ENCODE data around the gene PPP1CC.

DNA sequence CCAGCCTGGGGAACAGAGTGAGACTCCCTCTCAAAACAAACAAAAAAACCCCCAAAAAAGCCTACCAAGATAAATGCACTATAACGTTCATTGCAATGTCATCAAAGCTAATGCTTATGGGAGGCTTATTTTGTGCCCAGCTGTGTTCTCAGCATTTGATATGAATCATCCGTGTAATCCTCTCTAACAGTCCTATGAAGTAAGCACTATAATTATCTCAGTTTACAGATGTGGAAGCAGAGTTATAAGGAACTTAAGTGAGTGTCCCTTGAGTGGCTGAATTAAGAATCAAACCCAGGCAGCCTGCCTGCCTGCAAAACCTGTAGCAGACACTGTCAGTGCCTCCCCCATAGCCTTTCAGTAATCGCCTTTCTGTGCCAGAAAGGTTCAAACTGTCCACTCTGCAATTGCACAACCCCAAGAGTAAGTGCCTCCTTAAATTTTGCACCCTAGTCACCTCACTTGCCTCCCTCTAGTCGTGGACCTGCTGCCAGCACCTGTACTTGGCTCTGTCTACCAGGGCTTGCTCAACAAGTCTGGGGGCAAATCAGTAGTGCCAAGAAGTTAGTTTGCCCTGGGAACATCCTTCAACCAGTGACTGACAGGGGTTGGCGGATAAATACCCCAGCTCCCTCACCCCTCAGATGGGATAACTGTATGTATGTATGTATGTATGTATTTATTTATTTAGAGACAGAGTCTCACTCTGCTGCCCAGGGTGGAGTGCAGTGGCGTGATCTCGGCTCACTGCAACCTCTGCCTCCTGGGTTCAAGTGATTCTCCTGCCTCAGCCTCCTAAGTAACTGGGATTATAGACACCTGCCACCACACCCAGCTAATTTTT, 23.8 kb upstream of the PPP1CC start:
- TF ChIP-seq RAD21 (conservative IDR thresholded peaks at IDR 0.05) (no peak), TAF1 (IDR thresholded peaks at IDR 0.05; ENCODE audit: low read depth) (no peak), POLR2AphosphoS5 (IDR thresholded peaks at IDR 0.05) (no peak), EP300 (conservative IDR thresholded peaks at IDR 0.05; ENCODE audit: poor library complexity, severe bottlenecking) (no peak), SMC3 (conservative IDR thresholded peaks at IDR 0.05; ENCODE audit: poor library complexity) (no peak)
- TF ChIP-seq, protein P1, sequence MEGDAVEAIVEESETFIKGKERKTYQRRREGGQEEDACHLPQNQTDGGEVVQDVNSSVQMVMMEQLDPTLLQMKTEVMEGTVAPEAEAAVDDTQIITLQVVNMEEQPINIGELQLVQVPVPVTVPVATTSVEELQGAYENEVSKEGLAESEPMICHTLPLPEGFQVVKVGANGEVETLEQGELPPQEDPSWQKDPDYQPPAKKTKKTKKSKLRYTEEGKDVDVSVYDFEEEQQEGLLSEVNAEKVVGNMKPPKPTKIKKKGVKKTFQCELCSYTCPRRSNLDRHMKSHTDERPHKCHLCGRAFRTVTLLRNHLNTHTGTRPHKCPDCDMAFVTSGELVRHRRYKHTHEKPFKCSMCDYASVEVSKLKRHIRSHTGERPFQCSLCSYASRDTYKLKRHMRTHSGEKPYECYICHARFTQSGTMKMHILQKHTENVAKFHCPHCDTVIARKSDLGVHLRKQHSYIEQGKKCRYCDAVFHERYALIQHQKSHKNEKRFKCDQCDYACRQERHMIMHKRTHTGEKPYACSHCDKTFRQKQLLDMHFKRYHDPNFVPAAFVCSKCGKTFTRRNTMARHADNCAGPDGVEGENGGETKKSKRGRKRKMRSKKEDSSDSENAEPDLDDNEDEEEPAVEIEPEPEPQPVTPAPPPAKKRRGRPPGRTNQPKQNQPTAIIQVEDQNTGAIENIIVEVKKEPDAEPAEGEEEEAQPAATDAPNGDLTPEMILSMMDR (IDR thresholded peaks at IDR 0.05; ENCODE audit: poor library complexity, severe bottlenecking) = no peak

Data from neural cell (in vitro differentiated cells).